Putamen (tissue), 1 donor: ENCODE measurements around the gene KDM6B.
A peak's percentile ranks its signal among the peaks of the same experiment; 100 is the strongest.

Experiments used
- DNase-seq: peaks from one replicate; pipeline ENCODE4 v3.0.0-alpha.2; 2016; ENCODE audit warnings: low spot score

KDM6B gene

DNA sequence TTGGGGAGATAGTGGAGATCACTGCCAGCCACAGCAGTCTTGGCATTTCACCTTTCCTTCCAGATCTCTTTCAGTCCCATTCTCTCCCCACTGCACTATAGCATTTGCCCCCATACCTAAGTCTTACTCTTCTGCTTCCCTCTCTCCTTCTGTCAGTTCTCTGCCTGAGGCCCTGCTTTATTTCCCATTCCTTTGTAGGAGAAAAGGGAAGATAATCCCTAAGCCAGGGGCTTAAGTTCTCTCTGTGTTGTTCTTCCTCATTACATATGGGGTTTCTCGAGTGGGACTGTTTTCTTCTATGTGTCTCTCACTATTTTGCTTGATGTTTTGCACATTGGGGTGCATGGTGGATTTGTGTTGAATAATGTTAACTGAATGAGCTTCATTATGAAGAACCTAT lies 6.4 kb downstream of the KDM6B start:
- DNase-seq, result no peak

GRCh38 chr17:7840875-7841274 lies 6.9 kb downstream of the KDM6B start:
- no peak for DNase-seq

DNA sequence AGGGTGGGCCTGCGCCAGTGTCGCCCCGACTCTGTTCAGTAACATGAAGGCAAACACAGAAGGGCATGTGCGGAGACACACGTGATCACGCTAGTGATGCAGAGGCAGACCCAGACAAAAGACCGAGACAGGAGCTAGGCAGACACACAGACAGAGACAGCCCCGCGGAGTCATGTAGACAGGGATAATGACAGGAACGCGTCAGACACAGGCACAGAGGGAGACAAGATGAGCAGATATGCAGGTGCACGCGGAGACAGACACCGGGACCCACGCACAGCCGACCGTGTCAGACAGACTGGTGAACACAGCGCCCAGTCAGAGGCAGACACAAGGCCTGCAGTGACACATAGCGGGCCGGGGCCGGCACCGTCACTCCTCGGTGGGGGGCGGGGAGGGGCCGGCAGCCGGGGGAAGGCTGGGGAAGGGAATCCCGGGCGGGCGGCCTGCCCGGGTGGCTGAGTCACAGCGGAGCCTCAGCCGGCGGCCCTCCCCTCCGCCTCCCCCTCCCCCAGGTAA lies 7.4 kb downstream of the KDM6B start:
- peak; percentile 81 for DNase-seq

- DNase-seq, result peak; percentile 90
Measured at GRCh38 chr17:7841915-7842379, 7.9 kb downstream of the KDM6B start.

- DNase-seq, result peak; percentile 53
Measured at GRCh38 chr17:7842380-7843256, 8.6 kb downstream of the KDM6B start.

- no peak for DNase-seq
Measured at GRCh38 chr17:7843257-7843535, 9.2 kb downstream of the KDM6B start.

DNA sequence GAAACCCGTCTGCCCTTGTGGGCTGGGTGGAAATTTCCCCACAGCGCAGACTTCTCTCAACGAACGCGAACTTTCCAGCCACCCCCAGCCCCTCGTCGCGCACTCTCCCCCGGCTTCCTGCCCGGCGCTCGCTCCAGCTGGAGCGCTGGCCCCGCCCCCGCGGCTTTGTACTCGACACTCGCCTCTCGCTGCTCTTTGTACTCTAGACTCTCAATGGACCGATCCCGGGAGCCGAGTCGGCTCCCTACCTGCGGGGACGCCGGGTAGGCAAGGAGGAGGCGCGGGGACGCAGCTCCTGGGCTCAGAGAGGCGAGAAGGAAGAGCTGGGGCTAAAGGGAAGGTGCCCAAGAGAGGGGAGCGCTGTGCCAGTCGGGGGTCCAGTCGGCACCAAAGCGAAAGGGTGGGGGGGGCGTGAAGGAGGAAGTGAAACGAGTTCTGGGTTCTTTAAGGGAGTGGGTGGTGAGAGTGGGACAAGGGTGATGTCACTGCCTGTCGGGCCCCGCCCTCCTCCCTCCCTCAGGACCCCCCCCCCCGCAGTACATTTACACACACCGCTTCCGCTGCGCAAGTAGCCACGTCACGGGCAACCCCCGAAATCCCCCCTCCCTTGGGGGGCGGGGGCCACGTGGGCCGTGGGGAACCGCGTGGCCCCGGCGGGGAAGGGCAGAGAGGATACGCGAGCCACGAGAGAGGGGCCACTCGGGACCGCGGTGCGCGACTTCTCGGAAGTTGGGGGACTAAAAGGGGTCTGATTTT lies 9.7 kb downstream of the KDM6B start:
- DNase-seq, result peak; percentile 73

- peak; percentile 95 for DNase-seq
Measured at GRCh38 chr17:7844292-7845154, 10.5 kb downstream of the KDM6B start.

DNA sequence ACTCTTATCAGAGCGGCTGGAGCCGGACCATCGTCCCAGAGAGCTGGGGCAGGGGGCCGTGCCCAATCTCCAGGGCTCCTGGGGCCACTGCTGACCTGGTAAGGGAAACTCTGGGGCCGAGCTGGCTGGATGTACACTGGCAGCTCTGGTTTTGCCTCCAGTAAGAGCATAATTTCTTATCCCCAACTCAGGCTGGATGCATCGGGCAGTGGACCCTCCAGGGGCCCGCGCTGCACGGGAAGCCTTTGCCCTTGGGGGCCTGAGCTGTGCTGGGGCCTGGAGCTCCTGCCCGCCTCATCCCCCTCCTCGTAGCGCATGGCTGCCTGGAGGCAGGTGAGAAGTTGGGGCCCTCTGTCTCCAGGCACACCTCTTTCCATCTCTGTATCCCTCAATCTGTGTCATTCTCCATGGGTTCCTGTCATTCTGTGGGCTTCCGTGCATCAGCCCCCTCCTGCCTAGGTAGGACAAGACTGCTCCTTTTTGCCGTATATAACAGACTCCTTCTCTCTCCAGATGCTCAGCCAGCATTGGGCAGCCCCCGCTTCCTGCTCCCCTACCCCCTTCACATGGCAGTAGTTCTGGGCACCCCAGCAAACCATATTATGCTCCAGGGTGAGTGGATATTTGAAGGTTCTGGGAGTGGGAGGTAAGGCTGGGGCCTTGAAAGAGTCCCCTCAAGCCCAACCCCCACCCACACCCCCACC lies 11.5 kb downstream of the KDM6B start:
- DNase-seq, result no peak

DNA sequence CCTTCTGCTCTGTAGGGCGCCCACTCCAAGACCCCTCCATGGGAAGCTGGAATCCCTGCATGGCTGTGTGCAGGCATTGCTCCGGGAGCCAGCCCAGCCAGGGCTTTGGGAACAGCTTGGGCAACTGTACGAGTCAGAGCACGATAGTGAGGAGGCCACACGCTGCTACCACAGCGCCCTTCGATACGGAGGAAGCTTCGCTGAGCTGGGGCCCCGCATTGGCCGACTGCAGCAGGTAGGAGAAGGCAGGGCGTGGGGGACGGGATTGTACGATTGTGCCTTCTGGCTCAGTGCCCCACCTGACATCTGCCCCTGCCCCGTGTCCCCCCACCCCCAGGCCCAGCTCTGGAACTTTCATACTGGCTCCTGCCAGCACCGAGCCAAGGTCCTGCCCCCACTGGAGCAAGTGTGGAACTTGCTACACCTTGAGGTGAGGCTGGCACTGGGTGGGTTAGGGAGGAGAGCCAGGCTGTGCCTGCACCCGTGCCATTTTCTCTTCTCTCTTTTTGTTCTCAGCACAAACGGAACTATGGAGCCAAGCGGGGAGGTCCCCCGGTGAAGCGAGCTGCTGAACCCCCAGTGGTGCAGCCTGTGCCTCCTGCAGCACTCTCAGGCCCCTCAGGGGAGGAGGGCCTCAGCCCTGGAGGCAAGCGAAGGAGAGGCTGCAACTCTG lies 12.2 kb downstream of the KDM6B start:
- no peak for DNase-seq

GRCh38 chr17:7846765-7847661 lies 13.0 kb downstream of the KDM6B start:
- DNase-seq, result no peak

DNA sequence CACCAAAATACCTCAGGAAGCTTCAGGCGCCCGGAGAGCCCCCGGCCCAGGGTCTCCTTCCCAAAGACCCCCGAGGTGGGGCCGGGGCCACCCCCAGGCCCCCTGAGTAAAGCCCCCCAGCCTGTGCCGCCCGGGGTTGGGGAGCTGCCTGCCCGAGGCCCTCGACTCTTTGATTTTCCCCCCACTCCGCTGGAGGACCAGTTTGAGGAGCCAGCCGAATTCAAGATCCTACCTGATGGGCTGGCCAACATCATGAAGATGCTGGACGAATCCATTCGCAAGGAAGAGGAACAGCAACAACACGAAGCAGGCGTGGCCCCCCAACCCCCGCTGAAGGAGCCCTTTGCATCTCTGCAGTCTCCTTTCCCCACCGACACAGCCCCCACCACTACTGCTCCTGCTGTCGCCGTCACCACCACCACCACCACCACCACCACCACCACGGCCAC lies 14.1 kb downstream of the KDM6B start:
- no peak for DNase-seq

DNA sequence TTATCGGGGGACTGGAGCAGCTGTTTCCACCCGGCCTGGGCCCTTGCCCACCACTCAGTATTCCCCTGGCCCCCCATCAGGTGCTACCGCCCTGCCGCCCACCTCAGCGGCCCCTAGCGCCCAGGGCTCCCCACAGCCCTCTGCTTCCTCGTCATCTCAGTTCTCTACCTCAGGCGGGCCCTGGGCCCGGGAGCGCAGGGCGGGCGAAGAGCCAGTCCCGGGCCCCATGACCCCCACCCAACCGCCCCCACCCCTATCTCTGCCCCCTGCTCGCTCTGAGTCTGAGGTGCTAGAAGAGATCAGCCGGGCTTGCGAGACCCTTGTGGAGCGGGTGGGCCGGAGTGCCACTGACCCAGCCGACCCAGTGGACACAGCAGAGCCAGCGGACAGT lies 14.7 kb downstream of the KDM6B start:
- no peak for DNase-seq

GRCh38 chr17:7849130-7849750 lies 15.2 kb downstream of the KDM6B start:
- no peak for DNase-seq

DNA sequence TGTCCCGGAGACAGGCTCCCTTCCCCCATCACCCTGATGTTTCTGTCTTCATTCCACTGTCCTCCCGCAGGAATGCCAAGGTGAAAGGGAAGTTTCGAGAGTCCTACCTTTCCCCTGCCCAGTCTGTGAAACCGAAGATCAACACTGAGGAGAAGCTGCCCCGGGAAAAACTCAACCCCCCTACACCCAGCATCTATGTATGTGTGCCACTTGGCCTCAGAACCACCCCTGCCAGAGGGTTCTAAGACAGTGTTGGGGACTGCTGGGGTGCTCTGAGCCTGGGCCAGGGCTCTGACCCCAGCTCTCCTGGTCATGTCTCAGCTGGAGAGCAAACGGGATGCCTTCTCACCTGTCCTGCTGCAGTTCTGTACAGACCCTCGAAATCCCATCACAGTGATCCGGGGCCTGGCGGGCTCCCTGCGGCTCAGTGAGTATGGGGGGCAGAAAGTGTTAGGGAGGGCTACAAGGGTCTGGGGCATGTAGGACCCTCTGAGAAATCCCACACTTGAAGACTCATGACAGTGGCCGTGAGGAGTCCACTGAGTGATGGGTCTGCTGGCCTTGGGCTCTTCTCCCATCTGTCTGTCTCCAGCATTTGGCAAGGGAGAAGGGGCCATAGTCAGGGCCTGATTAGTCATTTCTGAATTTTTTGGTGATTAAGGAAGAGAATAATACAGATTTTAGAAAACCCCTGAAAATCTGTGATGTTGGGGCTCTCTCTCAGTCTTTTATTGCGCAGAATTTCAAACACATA lies 15.9 kb downstream of the KDM6B start:
- DNase-seq, result no peak

DNA sequence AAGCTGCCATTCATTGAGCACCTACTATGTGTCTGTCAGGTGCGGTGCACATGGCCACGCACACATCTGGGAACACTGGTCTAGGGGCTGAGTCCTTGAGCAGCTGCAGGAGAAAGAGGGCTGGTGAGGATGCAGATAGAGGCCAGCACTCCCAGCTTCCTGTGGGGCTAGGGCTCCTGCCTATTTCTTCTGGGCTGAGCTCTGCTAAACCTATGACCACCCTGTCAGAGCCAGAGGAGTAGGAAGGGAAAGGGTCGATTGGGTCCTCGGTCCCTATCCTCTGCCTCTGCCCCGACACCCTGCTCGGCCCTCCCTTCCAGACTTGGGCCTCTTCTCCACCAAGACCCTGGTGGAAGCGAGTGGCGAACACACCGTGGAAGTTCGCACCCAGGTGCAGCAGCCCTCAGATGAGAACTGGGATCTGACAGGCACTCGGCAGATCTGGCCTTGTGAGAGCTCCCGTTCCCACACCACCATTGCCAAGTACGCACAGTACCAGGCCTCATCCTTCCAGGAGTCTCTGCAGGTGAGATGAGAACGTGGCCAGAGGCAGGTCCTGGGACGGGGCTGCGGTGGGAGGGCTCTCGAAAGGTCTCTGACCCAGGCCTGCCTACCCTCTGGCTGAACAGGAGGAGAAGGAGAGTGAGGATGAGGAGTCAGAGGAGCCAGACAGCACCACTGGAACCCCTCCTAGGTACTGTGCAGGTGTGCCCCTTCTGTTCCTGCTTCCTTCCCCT lies 16.9 kb downstream of the KDM6B start:
- no peak for DNase-seq

- peak; percentile 87 for DNase-seq
Measured at GRCh38 chr17:7851438-7852261, 17.6 kb downstream of the KDM6B start.
